ENCODE data around the gene PDX1. TPM values are rescaled to one million over a fixed set of nuclear protein-coding genes. Genes with fewer than 3 reads are reported as not detected.

The PDX1 gene
- total and polyA plus RNA-seq, 9 donors: 0.32 to 1.1 TPM; not detected in 7

DNA sequence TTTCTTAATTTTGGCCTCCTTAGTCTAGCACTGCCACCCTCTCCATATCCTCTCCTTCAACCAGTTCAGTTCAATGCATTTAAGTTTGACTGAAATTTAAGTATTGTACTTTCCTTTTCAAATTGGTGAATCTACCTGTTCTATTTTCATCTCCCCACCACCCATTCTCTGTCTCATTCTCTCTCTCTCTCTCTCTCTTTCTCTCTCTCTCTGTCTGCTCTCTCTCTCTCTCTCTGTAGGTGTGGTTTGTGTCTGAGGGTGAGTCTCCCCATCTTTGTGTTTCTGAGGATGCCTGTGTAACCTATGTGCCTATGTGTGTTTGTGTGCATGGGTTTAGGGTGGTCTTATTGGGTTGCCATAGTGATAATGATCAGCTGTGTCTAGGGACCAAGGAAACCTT is 10.1 kb downstream of the PDX1 start:
- no peaks in the 10 kb centered on the region for H3K9me3 ChIP-seq (replicated peaks; ENCODE audit: control insufficient read depth, low read depth, low read length)
- H3K4me1 ChIP-seq (ENCODE audit: control insufficient read depth, insufficient read depth, low read length): no peaks in the 10 kb centered on the region
- no peak overlapping the region for H3K4me3 ChIP-seq (ENCODE audit: low read length)
- no peaks in the 10 kb centered on the region for H3K36me3 ChIP-seq (ENCODE audit: control insufficient read depth, insufficient read depth, low read length)
- H3K27ac ChIP-seq (ENCODE audit: low read length): no peak overlapping the region
- peaks cover 79% of the 10 kb centered on the region for H3K27me3 ChIP-seq (ENCODE audit: control insufficient read depth, insufficient read depth, low read length)
- no peak for DNase-seq

GRCh38 chr13:27933118-27933517 is 13.3 kb downstream of the PDX1 start:
- no peak overlapping the region for H3K4me3 ChIP-seq (ENCODE audit: low read length)
- H3K27ac ChIP-seq (ENCODE audit: low read length): no peak overlapping the region
- DNase-seq: no peak
- H3K9me3 ChIP-seq (replicated peaks; ENCODE audit: control insufficient read depth, low read depth, low read length): no peaks in the 10 kb centered on the region
- WGBS (ENCODE audit: insufficient coverage): 100% methylated on average over 1 of the region's 1 CpG
- peaks cover 49% of the 10 kb centered on the region for H3K27me3 ChIP-seq (ENCODE audit: control insufficient read depth, insufficient read depth, low read length)
- no peaks in the 10 kb centered on the region for H3K36me3 ChIP-seq (ENCODE audit: control insufficient read depth, insufficient read depth, low read length)
- H3K4me1 ChIP-seq (ENCODE audit: control insufficient read depth, insufficient read depth, low read length): no peaks in the 10 kb centered on the region

- H3K4me1 ChIP-seq (ENCODE audit: control insufficient read depth, insufficient read depth, low read length): no peaks in the 10 kb centered on the region
- H3K27me3 ChIP-seq (ENCODE audit: control insufficient read depth, insufficient read depth, low read length): peaks cover 42% of the 10 kb centered on the region
- no peak overlapping the region for H3K27ac ChIP-seq (ENCODE audit: low read length)
- no peaks in the 10 kb centered on the region for H3K36me3 ChIP-seq (ENCODE audit: control insufficient read depth, insufficient read depth, low read length)
- WGBS (ENCODE audit: insufficient coverage): no CpG with 5 or more reads among the region's 2 CpGs
- no peaks in the 10 kb centered on the region for H3K9me3 ChIP-seq (replicated peaks; ENCODE audit: control insufficient read depth, low read depth, low read length)
- no peak for DNase-seq
- no peak overlapping the region for H3K4me3 ChIP-seq (ENCODE audit: low read length)
Observed at GRCh38 chr13:27933580-27934328, 14.0 kb downstream of the PDX1 start.

DNA sequence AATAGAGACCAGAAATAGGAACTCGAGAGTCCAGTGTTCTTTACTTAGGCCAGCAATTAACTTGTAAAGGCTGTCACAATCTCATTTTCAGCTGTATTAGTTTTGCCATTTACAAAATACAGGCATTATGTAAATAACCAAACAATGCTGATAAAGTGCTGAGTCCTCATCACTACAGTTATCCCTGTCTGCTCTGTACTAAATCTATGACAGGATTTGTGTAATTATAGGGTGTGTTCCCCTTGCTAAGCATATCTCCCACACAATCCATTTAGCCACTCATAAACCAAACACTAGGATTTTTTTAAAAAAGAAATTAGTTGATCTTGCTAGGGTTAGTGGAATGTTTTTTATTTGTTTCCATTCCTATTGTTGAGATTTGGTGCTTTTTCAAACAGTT is 23.2 kb downstream of the PDX1 start:
- no peaks in the 10 kb centered on the region for H3K9me3 ChIP-seq (replicated peaks; ENCODE audit: control insufficient read depth, low read depth, low read length)
- DNase-seq: no peak
- H3K36me3 ChIP-seq (ENCODE audit: control insufficient read depth, insufficient read depth, low read length): no peaks in the 10 kb centered on the region
- no peak overlapping the region for H3K4me3 ChIP-seq (ENCODE audit: low read length)
- WGBS (ENCODE audit: insufficient coverage): no CpG with 5 or more reads among the region's 1 CpG
- no peaks in the 10 kb centered on the region for H3K4me1 ChIP-seq (ENCODE audit: control insufficient read depth, insufficient read depth, low read length)
- H3K27me3 ChIP-seq (ENCODE audit: control insufficient read depth, insufficient read depth, low read length): peaks cover 16% of the 10 kb centered on the region
- H3K27ac ChIP-seq (ENCODE audit: low read length): no peak overlapping the region

DNA sequence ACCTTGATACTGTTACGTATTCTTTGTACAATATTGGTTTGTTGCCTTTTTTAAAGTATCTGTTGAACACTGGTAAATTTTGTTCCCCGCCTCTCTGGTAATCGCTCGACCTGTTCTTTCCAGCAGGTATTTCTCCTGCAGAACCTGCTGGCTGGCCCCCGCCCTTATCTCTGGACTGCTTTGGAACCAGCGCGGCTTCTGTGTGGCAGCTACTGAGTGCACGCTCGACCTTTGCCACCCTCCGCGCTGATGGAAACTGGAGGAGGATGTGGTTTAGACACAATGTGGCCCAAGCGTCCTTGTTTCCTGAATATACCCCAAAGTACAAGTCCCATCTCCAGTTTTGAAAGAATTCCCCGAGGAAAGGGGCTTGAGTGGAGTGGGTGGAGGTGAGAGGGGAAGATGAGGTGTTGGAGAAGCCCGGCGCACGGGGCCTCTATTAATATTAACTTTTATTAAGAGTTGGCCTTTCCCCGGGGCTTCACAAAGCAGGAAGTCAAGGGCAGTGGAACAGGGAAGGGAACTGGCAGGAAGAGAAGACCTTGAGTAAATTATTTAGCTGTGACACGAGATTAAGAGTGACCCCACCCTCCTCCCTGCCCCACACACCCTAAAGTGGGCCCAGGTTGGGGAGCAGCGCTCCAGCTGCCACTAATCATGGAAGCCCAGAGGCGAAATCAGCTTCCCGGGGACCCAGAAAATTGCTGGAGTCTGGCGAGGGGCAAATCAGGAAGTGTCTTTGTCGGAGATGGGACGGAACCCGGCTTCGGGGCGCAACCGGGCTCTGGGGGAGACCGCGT is 33.3 kb downstream of the PDX1 start:
- Histone ChIP-seq H3K4me1 (ENCODE audit: control insufficient read depth, insufficient read depth, low read length) (peaks cover 7% of the 10 kb centered on the region), H3K9me3 (replicated peaks; ENCODE audit: control insufficient read depth, low read depth, low read length) (no peaks in the 10 kb centered on the region), H3K27me3 (ENCODE audit: control insufficient read depth, insufficient read depth, low read length) (peaks cover 51% of the 10 kb centered on the region), H3K4me3 (ENCODE audit: low read length) (peak overlapping the region; percentile 25), H3K36me3 (ENCODE audit: control insufficient read depth, insufficient read depth, low read length) (no peaks in the 10 kb centered on the region), H3K27ac (ENCODE audit: low read length) (no peak overlapping the region)
- 5% methylated on average over 16 of the region's 30 CpGs for WGBS (ENCODE audit: insufficient coverage)
- DNase-seq: no peak

- Histone ChIP-seq H3K4me1 (ENCODE audit: control insufficient read depth, insufficient read depth, low read length) (peaks cover 7% of the 10 kb centered on the region), H3K9me3 (replicated peaks; ENCODE audit: control insufficient read depth, low read depth, low read length) (no peaks in the 10 kb centered on the region), H3K36me3 (ENCODE audit: control insufficient read depth, insufficient read depth, low read length) (no peaks in the 10 kb centered on the region), H3K4me3 (ENCODE audit: low read length) (peak overlapping the region; percentile 25), H3K27ac (ENCODE audit: low read length) (no peak overlapping the region), H3K27me3 (ENCODE audit: control insufficient read depth, insufficient read depth, low read length) (peaks cover 54% of the 10 kb centered on the region)
- under 1% methylated on average over 68 of the region's 71 CpGs for WGBS (ENCODE audit: insufficient coverage)
- DNase-seq: peak; percentile 81
Observed at GRCh38 chr13:27953676-27954405, 34.0 kb downstream of the PDX1 start.

DNA sequence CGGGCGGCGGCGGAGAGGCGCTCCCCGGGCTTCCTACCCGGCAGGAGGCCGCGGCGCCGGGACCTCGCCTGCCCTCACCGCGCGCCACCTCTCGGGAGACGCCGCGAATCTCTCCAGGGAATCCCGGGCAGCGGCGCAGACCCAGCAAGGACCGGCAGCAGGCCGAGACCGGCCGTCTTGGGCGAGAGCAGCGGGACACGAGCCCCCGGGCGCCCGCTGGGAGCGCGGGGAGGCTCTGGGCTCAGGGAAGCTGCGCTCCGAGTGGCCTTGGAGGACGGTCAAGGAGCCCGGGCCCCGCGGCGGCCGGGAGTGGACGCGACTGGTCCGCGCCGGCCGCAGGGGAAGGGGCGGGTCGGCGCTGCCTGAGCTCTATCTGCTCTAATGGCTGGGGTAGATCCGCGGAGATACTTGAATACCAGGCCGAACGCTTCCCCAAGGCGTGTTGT is 34.6 kb downstream of the PDX1 start:
- H3K36me3 ChIP-seq (ENCODE audit: control insufficient read depth, insufficient read depth, low read length): no peaks in the 10 kb centered on the region
- H3K4me3 ChIP-seq (ENCODE audit: low read length): no peak overlapping the region
- H3K27ac ChIP-seq (ENCODE audit: low read length): no peak overlapping the region
- peaks cover 58% of the 10 kb centered on the region for H3K27me3 ChIP-seq (ENCODE audit: control insufficient read depth, insufficient read depth, low read length)
- WGBS (ENCODE audit: insufficient coverage): under 1% methylated on average over 51 of the region's 56 CpGs
- peak; percentile 14 for DNase-seq
- peaks cover 7% of the 10 kb centered on the region for H3K4me1 ChIP-seq (ENCODE audit: control insufficient read depth, insufficient read depth, low read length)
- no peaks in the 10 kb centered on the region for H3K9me3 ChIP-seq (replicated peaks; ENCODE audit: control insufficient read depth, low read depth, low read length)

- H3K36me3 ChIP-seq (ENCODE audit: control insufficient read depth, insufficient read depth, low read length): no peaks in the 10 kb centered on the region
- DNase-seq: no peak
- H3K9me3 ChIP-seq (replicated peaks; ENCODE audit: control insufficient read depth, low read depth, low read length): no peaks in the 10 kb centered on the region
- H3K27ac ChIP-seq (ENCODE audit: low read length): no peak overlapping the region
- H3K4me3 ChIP-seq (ENCODE audit: low read length): no peak overlapping the region
- no CpG with 5 or more reads among the region's 11 CpGs for WGBS (ENCODE audit: insufficient coverage)
- H3K27me3 ChIP-seq (ENCODE audit: control insufficient read depth, insufficient read depth, low read length): peaks cover 64% of the 10 kb centered on the region
- peaks cover 8% of the 10 kb centered on the region for H3K4me1 ChIP-seq (ENCODE audit: control insufficient read depth, insufficient read depth, low read length)
Observed at GRCh38 chr13:27955014-27955591, 35.3 kb downstream of the PDX1 start.

DNA sequence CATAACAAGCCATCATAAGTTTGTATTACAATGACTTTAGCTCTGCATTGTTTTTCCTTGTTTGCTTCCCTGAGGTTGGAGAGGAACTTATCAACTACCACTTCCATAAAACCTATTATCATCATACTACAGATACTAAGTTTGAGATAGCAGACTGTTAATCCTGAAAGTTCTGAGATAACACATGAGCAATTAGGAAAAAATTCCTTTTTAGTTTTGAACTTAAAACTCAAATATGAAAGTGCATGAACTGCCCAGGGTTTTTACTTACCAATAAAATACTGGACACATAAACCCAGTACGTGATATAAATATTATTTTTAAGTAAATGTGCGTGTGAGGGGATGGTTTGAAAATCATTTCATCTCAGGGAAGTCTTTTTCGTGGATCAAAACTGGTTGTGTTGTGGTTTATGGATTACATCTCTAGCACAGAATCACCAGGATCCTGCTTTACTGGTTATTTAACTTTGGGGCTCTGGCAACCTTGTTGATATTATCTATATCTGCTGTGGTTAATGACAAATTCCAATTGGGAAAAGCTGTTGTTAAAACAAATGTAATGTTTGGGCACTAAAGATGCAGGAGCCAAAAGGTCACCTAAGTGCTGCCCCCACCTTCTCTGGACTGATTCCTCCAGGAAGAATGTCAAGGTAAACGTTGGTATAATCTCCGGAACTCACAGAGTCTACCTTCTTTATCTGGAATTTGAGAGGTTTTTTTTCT is 36.9 kb downstream of the PDX1 start:
- no peak for DNase-seq
- H3K4me1 ChIP-seq (ENCODE audit: control insufficient read depth, insufficient read depth, low read length): peaks cover 20% of the 10 kb centered on the region
- H3K27me3 ChIP-seq (ENCODE audit: control insufficient read depth, insufficient read depth, low read length): peaks cover 74% of the 10 kb centered on the region
- H3K4me3 ChIP-seq (ENCODE audit: low read length): no peak overlapping the region
- H3K27ac ChIP-seq (ENCODE audit: low read length): no peak overlapping the region
- no CpG with 5 or more reads among the region's 5 CpGs for WGBS (ENCODE audit: insufficient coverage)
- H3K9me3 ChIP-seq (replicated peaks; ENCODE audit: control insufficient read depth, low read depth, low read length): no peaks in the 10 kb centered on the region
- no peaks in the 10 kb centered on the region for H3K36me3 ChIP-seq (ENCODE audit: control insufficient read depth, insufficient read depth, low read length)
